Thyroid gland (tissue), 4 donors: ENCODE measurements around the gene HMCN2. TPM values are rescaled to one million over a fixed set of nuclear protein-coding genes. Genes with fewer than 3 reads are reported as not detected.
A peak's percentile ranks its signal among the peaks of the same experiment; 100 is the strongest.

Experiments used
- DNase-seq, 2 donors: peaks; one replicate each; pipeline ENCODE4 v3.0.0-alpha.2; 2019
- H3K27ac ChIP-seq, 3 donors: fragments of 200-600 bp; sonication (generic); 1 replicate in 2 of 3; 2 replicates in 1 of 3; pipeline ENCODE4 v1.5.1; 2016 to 2019; ENCODE audit warnings: mild to moderate bottlenecking in 1 of 3, moderate library complexity in 1 of 3
- H3K27me3 ChIP-seq: fragments of 200-600 bp; sonication (generic); one replicate; pipeline ENCODE4 v1.5.1; 2019
- H3K36me3 ChIP-seq, 2 donors: fragments of 200-600 bp; sonication (generic); one replicate each; pipeline ENCODE4 v1.5.1; 2016 to 2019
- H3K4me1 ChIP-seq, 2 donors: fragments of 200-600 bp; sonication (generic); one replicate each; pipeline ENCODE4 v1.5.1; 2017 to 2019
- H3K4me3 ChIP-seq, 3 donors: fragments of 200-600 bp; sonication (generic); replicated peaks in 1 of 3; 1 replicate in 2 of 3; 2 replicates in 1 of 3; pipeline ENCODE4 v1.5.1; 2016; ENCODE audit warnings: mild to moderate bottlenecking in 1 of 3
- H3K9me3 ChIP-seq: fragments of 200-600 bp; sonication (generic); one replicate; pipeline ENCODE4 v1.5.1; 2017
- POLR2A ChIP-seq, 2 donors: fragments of 450-650 bp; IDR thresholded peaks; one replicate each; pipeline ENCODE4 v1.6.1; 2017; ENCODE audit warnings: antibody characterized with exemption in 2 of 2, mild to moderate bottlenecking in 2 of 2, moderate library complexity in 1 of 2
- WGBS, 2 donors: methylation state at CpG; one replicate each; pipeline ENCODE4 v1.1.5; 2017; 5-methylcytosine and 5-hydroxymethylcytosine counted together
- intact Hi-C: fragments of 100-400 bp; cut with DNase I; formaldehyde crosslinking; loops from one replicate; pipeline ENCODE4 v1.15.1; 2023
- total RNA-seq, 4 donors: library from RNA; depleted of rRNA; stranded (reverse); fragments of >200 nt; gene quantifications; one replicate each; pipeline ENCODE4 v1.2.3, GENCODE V29; 2016
- TF ChIP-seq, protein P1 (sequence below), 6 experiments: fragments of 200-600 bp in 3 of 6; fragments of 450-650 bp in 3 of 6; sonication (generic) in 3 of 6; IDR thresholded peaks; one replicate each; pipeline ENCODE4 v1.5.1; 2016 to 2019; ENCODE audit warnings: antibody characterized with exemption in 6 of 6, mild to moderate bottlenecking in 2 of 6, inconsistent platforms in 1 of 6, moderate library complexity in 1 of 6

The HMCN2 gene
- total RNA-seq, 4 donors from 2014 or later: 1.7 to 5.5 (median 3.5) TPM

DNA sequence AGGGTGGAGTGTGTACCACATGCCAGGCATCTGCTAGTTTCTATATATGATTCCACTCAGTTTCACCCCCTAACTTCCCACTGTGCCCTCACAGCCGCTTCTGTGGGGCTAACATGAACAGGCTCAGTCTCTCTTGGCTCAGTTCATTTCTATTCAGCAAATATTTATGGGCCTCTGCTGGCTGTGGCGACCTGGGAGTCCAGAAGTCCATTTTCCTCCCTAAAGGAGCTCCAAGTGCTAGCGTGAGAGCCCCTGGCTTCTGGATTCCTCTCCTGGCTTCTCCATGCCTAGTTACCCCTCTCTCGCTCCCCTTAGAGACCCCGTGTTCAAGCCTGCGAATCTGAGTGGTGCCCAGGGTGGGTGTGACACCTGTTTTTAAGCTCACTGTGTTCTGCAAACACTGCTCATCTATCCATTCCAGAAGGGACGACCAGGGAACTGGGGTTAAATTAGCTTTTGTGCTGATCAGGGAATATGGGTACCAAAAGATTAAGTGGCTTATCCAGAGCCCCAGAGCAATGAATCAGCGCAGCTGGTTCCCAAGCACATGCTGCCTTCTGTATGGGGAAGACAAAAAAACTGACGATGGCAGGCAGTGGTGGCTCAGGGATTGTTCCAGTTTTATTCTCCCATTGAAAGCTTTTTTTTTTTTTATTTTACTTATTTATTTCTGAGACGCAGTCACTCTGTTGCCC is 57.6 kb downstream of the HMCN2 start:
- no peaks in the 10 kb centered on the region for H3K27me3 ChIP-seq
- peaks cover 0 to 9% of the 10 kb centered on the region in 2 donors for H3K4me1 ChIP-seq
- H3K4me3 ChIP-seq: no peak overlapping the region
- no peaks in the 10 kb centered on the region for H3K9me3 ChIP-seq
- intact Hi-C loops: no loop called here
- TF ChIP-seq, protein P1, sequence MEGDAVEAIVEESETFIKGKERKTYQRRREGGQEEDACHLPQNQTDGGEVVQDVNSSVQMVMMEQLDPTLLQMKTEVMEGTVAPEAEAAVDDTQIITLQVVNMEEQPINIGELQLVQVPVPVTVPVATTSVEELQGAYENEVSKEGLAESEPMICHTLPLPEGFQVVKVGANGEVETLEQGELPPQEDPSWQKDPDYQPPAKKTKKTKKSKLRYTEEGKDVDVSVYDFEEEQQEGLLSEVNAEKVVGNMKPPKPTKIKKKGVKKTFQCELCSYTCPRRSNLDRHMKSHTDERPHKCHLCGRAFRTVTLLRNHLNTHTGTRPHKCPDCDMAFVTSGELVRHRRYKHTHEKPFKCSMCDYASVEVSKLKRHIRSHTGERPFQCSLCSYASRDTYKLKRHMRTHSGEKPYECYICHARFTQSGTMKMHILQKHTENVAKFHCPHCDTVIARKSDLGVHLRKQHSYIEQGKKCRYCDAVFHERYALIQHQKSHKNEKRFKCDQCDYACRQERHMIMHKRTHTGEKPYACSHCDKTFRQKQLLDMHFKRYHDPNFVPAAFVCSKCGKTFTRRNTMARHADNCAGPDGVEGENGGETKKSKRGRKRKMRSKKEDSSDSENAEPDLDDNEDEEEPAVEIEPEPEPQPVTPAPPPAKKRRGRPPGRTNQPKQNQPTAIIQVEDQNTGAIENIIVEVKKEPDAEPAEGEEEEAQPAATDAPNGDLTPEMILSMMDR (IDR thresholded peaks at IDR 0.05): no peak
- no peak for TF ChIP-seq POLR2A (IDR thresholded peaks at IDR 0.05)
- 81 to 85% methylated on average over 10 of the region's 10 CpGs for WGBS, 2 donors
- no peak overlapping the region for H3K27ac ChIP-seq
- no peaks in the 10 kb centered on the region for H3K36me3 ChIP-seq
- DNase-seq: no peak

DNA sequence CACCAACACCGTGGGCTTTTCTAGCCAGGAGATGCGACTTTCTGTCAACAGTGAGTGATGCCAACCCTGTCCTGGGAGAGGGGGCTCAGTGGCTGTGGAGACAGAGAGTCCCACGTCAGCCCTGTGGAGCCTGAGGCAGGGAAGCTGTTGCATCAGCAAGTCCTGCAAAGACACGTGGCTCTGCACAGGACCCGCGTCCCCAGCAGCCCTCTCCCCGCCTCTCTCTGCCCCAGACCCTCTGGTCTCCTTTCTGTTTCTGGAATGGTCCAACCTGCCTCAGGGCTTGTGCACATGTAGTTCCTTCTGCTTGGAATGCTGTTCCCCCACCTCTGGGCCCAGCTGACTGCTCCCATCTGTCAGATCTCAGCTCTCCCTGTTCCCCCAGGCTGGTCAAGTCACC is 60.4 kb downstream of the HMCN2 start:
- Histone ChIP-seq H3K4me3 (no peak overlapping the region), H3K27ac (no peak overlapping the region), H3K4me1 (peaks cover 0 to 11% of the 10 kb centered on the region in 2 donors), H3K36me3 (no peaks in the 10 kb centered on the region), H3K27me3 (no peaks in the 10 kb centered on the region), H3K9me3 (no peaks in the 10 kb centered on the region)
- intact Hi-C loops: no loop called here
- DNase-seq: no peak
- no peak for TF ChIP-seq POLR2A (IDR thresholded peaks at IDR 0.05)
- TF ChIP-seq, protein P1 (IDR thresholded peaks at IDR 0.05): no peak
- WGBS, 2 donors: 97% methylated on average over 5 to 6 of the region's 7 CpGs

DNA sequence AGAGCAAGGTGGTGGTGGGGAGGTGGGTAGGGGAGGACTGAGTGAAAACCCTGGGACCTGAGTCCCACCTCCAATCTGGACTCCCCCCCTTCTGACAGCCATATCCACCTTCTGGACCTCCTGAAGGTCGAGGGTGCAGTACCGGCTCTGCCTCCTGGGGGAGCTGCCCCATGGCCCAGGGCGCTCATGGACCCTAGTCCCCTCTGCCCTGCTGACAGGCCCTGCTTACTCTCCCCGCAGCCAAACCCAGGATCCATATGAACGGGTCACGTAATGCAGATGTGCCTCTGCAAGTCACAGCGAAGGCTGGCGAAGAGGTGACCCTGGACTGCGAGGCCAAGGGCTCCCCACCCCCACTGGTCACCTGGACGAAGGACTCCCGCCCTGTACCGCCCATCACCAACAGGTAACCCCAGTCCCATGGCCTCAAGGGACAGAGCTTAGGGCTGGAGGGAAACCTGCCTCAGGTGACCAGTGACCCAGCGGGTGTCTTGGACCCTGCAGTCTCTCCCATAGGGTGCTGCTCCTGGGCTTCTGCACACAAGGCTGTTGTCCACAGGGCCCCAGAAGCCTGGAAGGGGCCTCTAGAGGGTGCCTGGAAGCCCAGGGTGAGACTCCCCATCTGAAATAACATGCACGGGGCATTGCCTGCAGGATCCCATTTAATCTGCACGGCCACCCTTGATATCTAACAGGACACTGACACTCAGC is 61.7 kb downstream of the HMCN2 start:
- H3K4me1 ChIP-seq: peaks cover 0 to 11% of the 10 kb centered on the region in 2 donors
- no peak for DNase-seq
- TF ChIP-seq, protein P1 (IDR thresholded peaks at IDR 0.05): no peak
- TF ChIP-seq POLR2A (IDR thresholded peaks at IDR 0.05): no peak
- H3K36me3 ChIP-seq: no peaks in the 10 kb centered on the region
- no peaks in the 10 kb centered on the region for H3K27me3 ChIP-seq
- intact Hi-C loops: no loop called here
- no peak overlapping the region for H3K4me3 ChIP-seq
- 76 to 83% methylated on average over 3 to 12 of the region's 15 CpGs for WGBS, 2 donors
- no peaks in the 10 kb centered on the region for H3K9me3 ChIP-seq
- no peak overlapping the region for H3K27ac ChIP-seq

DNA sequence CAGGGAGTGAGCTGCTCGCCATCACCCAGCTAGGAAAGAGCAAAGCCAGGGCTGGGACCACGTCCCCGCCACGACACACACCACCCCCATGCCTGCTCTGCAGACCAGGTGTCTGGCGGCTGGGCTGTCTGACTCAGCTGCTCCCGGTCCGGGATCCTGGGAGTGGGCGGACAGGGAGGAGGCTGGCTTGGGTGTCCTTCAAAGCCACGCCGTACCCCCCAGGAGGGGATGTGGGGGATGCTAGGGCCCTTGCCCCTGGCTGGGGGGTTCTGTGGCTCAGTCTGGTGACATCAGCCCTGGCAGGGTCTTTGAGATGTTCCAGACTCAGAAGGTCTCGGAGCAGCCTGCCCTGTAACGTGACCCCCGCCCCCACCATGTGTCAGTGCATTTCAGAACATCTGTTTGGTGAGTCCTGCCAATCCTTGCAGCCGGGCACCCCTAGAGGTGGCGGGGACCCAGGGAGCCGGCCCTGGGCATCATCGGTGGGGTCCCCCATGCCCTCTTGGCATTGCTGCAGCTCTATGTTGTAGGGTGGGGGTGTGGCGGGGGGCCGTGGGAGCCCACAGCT is 62.3 kb downstream of the HMCN2 start:
- intact Hi-C loops: no loop called here
- TF ChIP-seq, protein P1 (IDR thresholded peaks at IDR 0.05): no peak
- no peak for TF ChIP-seq POLR2A (IDR thresholded peaks at IDR 0.05)

More for the DNA sequence above, 62.3 kb downstream of the HMCN2 start:
- Histone ChIP-seq H3K27ac (peak overlapping the region in 1 of 3 donors; percentile 36), H3K27me3 (no peaks in the 10 kb centered on the region), H3K9me3 (no peaks in the 10 kb centered on the region), H3K4me3 (no peak overlapping the region), H3K4me1 (peaks cover 0 to 11% of the 10 kb centered on the region in 2 donors), H3K36me3 (no peaks in the 10 kb centered on the region)
- DNase-seq: no peak
- 85 to 100% methylated on average over 1 to 5 of the region's 19 CpGs for WGBS, 2 donors
